DMS114 treated with DMSO at 0.1 percent for 48 hours (cell line): ENCODE measurements around the gene SDHC.
"Not testable (repeated sequence)": the region's sequence is repeated elsewhere in the genome, so short reads cannot be mapped to it uniquely, and the experiment has no call there.

Experiments
- DNase-seq: peaks from one replicate; lab custom pipeline; 2025; ENCODE audit not compliant: unreplicated experiment; lab: John Stamatoyannopoulos, UW

Gene SDHC

GRCh38 chr1:161309868-161310267 lies 4.3 kb upstream of the SDHC start, which contains the start of gene MPZ:
Gene MPZ, minus strand, starts transcription at chr1:161309968. Its CDS starts 63 bp downstream, at chr1:161309905.
- no peak for DNase-seq

GRCh38 chr1:161311595-161312181 lies 2.5 kb upstream of the SDHC start:
- DNase-seq, result no peak

GRCh38 chr1:161313554-161314200 lies 504 bp upstream of the SDHC start:
- DNase-seq, result no peak

GRCh38 chr1:161315841-161316674 lies 1.9 kb downstream of the SDHC start:
- not testable (repeated sequence) for DNase-seq

- DNase-seq, result no peak
Observed at GRCh38 chr1:161324020-161324419, 9.8 kb downstream of the SDHC start.

- DNase-seq, result no peak
Observed at GRCh38 chr1:161330346-161330745, 16.2 kb downstream of the SDHC start.

GRCh38 chr1:161333166-161333565 lies 19.0 kb downstream of the SDHC start:
- no peak for DNase-seq

- DNase-seq, result no peak
Observed at GRCh38 chr1:161335796-161336195, 21.6 kb downstream of the SDHC start.

GRCh38 chr1:161342177-161342576 lies 28.0 kb downstream of the SDHC start:
- no peak for DNase-seq

- no peak for DNase-seq
Observed at GRCh38 chr1:161342821-161343220, 28.6 kb downstream of the SDHC start.

GRCh38 chr1:161350671-161351070 lies 36.5 kb downstream of the SDHC start:
- DNase-seq, result no peak

- no peak for DNase-seq
Observed at GRCh38 chr1:161351482-161351881, 37.3 kb downstream of the SDHC start.

GRCh38 chr1:161357073-161357472 lies 42.9 kb downstream of the SDHC start:
- no peak for DNase-seq

- no peak for DNase-seq
Observed at GRCh38 chr1:161359291-161359690, 45.1 kb downstream of the SDHC start.

GRCh38 chr1:161364332-161364731 lies 50.2 kb downstream of the SDHC start:
- DNase-seq, result no peak

GRCh38 chr1:161365207-161365606 lies 51.0 kb downstream of the SDHC start:
- no peak for DNase-seq

- peak; percentile 78 for DNase-seq
Observed at GRCh38 chr1:161367684-161368400, 53.7 kb downstream of the SDHC start, which contains the start of gene CFAP126. Gene CFAP126, minus strand, starts transcription at chr1:161367876. Its CDS starts 8 bp downstream, at chr1:161367868.

- no peak for DNase-seq
Observed at GRCh38 chr1:161373442-161373841, 59.3 kb downstream of the SDHC start.

- DNase-seq, result peak; percentile 73
Observed at GRCh38 chr1:161374373-161374772, 60.2 kb downstream of the SDHC start.

- DNase-seq, result no peak
Observed at GRCh38 chr1:161378014-161378413, 63.8 kb downstream of the SDHC start.

GRCh38 chr1:161379071-161379470 lies 64.9 kb downstream of the SDHC start:
- DNase-seq, result no peak
